ENCODE data around the gene IL37.

DNA sequence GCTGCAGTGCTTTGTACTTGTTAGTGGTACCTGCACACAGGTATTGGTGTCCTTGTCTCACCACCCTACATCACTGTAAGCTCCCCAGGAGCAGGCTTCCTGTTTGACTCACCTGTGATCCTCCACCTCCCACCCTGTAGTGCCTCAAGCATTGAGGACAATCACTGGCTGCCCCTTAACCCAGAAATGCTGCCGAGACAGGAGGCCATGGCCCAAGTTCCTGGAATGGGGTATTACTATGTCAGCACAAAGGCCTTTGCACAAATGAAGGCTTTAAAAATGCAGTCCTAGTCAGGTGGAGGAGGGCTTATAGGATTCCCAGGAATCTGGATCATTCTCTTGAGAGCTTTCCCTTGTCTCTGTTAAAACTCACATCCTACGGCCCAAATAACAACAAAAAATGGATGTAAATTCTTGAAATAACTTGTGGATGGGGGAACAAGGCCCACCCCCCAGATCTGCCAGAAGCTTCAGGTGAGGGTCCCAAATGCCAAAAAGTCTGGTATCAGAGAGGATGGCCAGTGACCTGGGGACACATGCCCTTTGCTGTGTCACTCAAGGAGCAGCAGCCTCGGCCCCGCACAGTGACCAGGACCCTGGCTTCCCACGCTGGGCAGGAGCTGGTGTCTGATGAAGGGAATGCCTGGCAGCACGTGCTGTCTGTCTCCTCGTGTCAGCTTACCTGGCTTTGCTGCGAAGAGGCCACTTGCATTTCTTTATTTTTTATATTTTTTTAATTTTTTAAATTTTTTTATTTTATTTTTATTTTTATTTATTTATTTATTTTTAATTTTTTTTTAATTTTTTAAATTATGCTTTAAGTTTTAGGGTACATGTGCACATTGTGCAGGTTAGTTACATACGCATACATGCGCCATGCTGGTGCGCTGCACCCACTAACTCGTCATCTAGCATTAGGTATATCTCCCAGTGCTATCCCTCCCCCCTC, 3.7 kb upstream of the IL37 start:
- TF ChIP-seq, protein P1, sequence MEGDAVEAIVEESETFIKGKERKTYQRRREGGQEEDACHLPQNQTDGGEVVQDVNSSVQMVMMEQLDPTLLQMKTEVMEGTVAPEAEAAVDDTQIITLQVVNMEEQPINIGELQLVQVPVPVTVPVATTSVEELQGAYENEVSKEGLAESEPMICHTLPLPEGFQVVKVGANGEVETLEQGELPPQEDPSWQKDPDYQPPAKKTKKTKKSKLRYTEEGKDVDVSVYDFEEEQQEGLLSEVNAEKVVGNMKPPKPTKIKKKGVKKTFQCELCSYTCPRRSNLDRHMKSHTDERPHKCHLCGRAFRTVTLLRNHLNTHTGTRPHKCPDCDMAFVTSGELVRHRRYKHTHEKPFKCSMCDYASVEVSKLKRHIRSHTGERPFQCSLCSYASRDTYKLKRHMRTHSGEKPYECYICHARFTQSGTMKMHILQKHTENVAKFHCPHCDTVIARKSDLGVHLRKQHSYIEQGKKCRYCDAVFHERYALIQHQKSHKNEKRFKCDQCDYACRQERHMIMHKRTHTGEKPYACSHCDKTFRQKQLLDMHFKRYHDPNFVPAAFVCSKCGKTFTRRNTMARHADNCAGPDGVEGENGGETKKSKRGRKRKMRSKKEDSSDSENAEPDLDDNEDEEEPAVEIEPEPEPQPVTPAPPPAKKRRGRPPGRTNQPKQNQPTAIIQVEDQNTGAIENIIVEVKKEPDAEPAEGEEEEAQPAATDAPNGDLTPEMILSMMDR (IDR thresholded peaks at IDR 0.05) = no peak
- TF ChIP-seq POLR2A (IDR thresholded peaks at IDR 0.05) = no peak

All from adrenal gland (tissue), 5 donors.